ENCODE data around the gene OR2C1.

Gene OR2C1

DNA sequence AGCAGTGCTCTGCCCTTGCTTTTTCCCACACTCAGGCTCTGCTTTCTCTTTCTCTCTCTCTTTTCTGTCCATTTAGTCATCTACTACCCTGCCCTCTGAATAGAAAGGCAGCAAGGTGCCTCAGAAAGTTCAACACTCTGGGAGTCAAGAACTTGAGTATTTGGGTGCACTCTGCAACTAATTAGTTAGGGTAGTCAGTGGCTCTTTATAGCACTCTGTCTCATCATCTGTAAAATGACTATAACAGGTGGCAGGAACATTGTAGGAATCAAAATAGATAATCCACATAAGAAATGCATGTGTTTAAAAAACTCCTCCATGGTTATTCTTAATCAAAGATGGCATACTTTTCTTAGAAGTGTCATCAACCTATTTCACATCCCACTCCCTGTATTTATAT lies 7.2 kb downstream of the OR2C1 start:
- Histone ChIP-seq H3K4me3 (no peak overlapping the region), H3K9me3 (no peaks in the 10 kb centered on the region; the same call in 1 of the 2 replicates), H3K27me3 (ENCODE audit: low read depth) (peaks cover 6% of the 10 kb centered on the region), H3K4me1 (no peaks in the 10 kb centered on the region), H3K36me3 (replicated peaks) (no peaks in the 10 kb centered on the region)
- DNase-seq (ENCODE audit: low spot score in 2 of 2) = no peak
- in situ Hi-C loops (cut with MboI; ENCODE audit: low sequenced_read_pairs) = no loop called here

- no peaks in the 10 kb centered on the region for H3K4me1 ChIP-seq
- H3K4me3 ChIP-seq = no peak overlapping the region
- in situ Hi-C loops (cut with MboI; ENCODE audit: low sequenced_read_pairs) = no loop called here
- peaks cover 6% of the 10 kb centered on the region for H3K27me3 ChIP-seq (ENCODE audit: low read depth)
- DNase-seq (ENCODE audit: low spot score in 2 of 2) = no peak
- no peaks in the 10 kb centered on the region for H3K36me3 ChIP-seq (replicated peaks)
- H3K9me3 ChIP-seq = no peaks in the 10 kb centered on the region; the same call in 1 of the 2 replicates
These were observed 8.1 kb downstream of the OR2C1 start for GRCh38 chr16:3363793-3364192.

- in situ Hi-C loops (cut with MboI; ENCODE audit: low sequenced_read_pairs) = no loop called here
- no peak for DNase-seq (ENCODE audit: low spot score in 2 of 2)
- Histone ChIP-seq H3K4me3 (no peak overlapping the region), H3K27me3 (ENCODE audit: low read depth) (peaks cover 6% of the 10 kb centered on the region), H3K9me3 (no peaks in the 10 kb centered on the region; the same call in 1 of the 2 replicates), H3K4me1 (no peaks in the 10 kb centered on the region), H3K36me3 (replicated peaks) (no peaks in the 10 kb centered on the region)
These were observed 9.2 kb downstream of the OR2C1 start for GRCh38 chr16:3364774-3365427.

- in situ Hi-C loops (cut with MboI; ENCODE audit: low sequenced_read_pairs) = no loop called here
- H3K4me1 ChIP-seq = no peaks in the 10 kb centered on the region
- H3K4me3 ChIP-seq = no peak overlapping the region
- no peaks in the 10 kb centered on the region; the same call in 1 of the 2 replicates for H3K9me3 ChIP-seq
- no peaks in the 10 kb centered on the region for H3K36me3 ChIP-seq (replicated peaks)
- H3K27me3 ChIP-seq (ENCODE audit: low read depth) = no peaks in the 10 kb centered on the region
- DNase-seq (ENCODE audit: low spot score in 2 of 2) = no peak
These were observed 13.4 kb downstream of the OR2C1 start for GRCh38 chr16:3369073-3369472.

DNA sequence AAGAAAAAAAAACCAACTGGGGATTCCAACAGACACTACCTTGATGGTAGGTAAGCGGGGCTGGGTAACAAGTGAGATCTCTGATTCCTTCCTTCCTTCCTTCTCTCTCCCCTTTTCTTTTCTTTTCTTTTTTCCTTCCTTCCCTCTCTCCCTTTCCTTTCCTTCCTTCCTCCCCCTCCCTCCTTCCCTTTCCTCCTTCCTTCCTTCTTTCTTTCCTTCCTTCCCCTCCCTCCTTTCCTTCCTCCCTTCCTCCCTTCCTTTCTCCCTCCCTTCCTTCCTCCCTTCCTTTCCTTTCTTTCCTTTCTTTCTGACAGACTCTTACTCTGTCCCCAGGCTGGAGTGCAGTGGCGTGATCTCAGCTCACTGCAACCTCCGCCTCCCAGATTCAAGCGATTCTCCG lies 20.0 kb downstream of the OR2C1 start:
- Histone ChIP-seq H3K4me3 (no peak overlapping the region), H3K36me3 (replicated peaks) (no peaks in the 10 kb centered on the region), H3K27me3 (ENCODE audit: low read depth) (no peaks in the 10 kb centered on the region), H3K9me3 (0 out of 2 replicates have a peak, but pooled peaks cover 2% of the 10 kb centered on the region), H3K4me1 (no peaks in the 10 kb centered on the region)
- in situ Hi-C loops (cut with MboI; ENCODE audit: low sequenced_read_pairs) = no loop called here
- no peak for DNase-seq (ENCODE audit: low spot score in 2 of 2)

DNA sequence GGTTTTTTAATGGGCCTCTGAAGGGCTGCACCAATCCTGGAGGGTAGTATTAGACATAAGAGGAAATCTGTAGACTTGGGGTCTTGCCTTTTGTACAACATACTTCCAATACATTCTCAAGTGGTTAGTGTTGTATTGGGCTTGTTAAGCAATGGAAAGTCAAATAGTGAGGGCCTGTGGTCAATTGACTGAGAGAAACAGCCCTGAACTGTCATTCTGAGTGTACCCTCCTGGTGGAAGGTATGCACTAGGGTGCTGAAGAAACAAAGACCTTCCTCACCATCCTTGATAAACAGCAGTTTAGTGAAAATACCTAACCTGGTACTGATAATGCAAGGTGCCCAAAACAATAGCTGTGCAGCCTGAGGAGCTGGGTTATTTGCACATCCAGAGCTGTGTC lies 22.2 kb downstream of the OR2C1 start:
- no peaks in the 10 kb centered on the region for H3K4me1 ChIP-seq
- no peak overlapping the region for H3K4me3 ChIP-seq
- peaks cover 9% of the 10 kb centered on the region for H3K9me3 ChIP-seq
- no peak for DNase-seq (ENCODE audit: low spot score in 2 of 2)
- no peaks in the 10 kb centered on the region for H3K27me3 ChIP-seq (ENCODE audit: low read depth)
- in situ Hi-C loops (cut with MboI; ENCODE audit: low sequenced_read_pairs) = no loop called here
- peaks cover 6% of the 10 kb centered on the region for H3K36me3 ChIP-seq (replicated peaks)

GRCh38 chr16:3383045-3383448 lies 27.4 kb downstream of the OR2C1 start:
- H3K4me1 ChIP-seq = no peaks in the 10 kb centered on the region
- peaks cover 22% of the 10 kb centered on the region for H3K9me3 ChIP-seq
- in situ Hi-C loops (cut with MboI; ENCODE audit: low sequenced_read_pairs) = no loop called here
- H3K4me3 ChIP-seq = no peak overlapping the region
- DNase-seq (ENCODE audit: low spot score in 2 of 2) = no peak
- peaks cover 33% of the 10 kb centered on the region for H3K36me3 ChIP-seq (replicated peaks)
- no peaks in the 10 kb centered on the region for H3K27me3 ChIP-seq (ENCODE audit: low read depth)

DNA sequence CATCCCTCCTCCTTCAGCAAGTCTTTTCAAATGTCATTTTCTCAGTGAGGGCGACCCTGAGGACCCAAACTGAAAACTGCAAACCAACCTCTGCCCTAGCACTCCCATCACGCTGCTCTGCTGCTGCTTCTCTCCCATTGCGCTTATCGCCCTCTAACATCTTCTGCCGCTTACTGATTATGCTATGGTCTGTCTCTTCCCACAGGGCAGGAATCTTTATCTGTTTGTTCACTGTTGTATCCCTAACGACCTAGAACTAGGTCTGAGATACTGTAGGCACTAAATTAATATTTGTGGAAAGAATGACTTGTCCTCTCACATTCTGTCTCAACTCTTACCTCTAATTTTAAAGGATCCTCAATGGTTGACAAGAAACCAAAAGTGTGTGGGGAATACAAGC lies 32.6 kb downstream of the OR2C1 start:
- Histone ChIP-seq H3K9me3 (peaks cover 11% of the 10 kb centered on the region), H3K4me1 (no peaks in the 10 kb centered on the region), H3K27me3 (ENCODE audit: low read depth) (no peaks in the 10 kb centered on the region), H3K36me3 (replicated peaks) (peaks cover 49% of the 10 kb centered on the region), H3K4me3 (no peak overlapping the region)
- no peak for DNase-seq (ENCODE audit: low spot score in 2 of 2)
- in situ Hi-C loops (cut with MboI; ENCODE audit: low sequenced_read_pairs) = no loop called here

GRCh38 chr16:3389663-3390338 lies 34.1 kb downstream of the OR2C1 start:
- in situ Hi-C loops (cut with MboI; ENCODE audit: low sequenced_read_pairs) = no loop called here
- Histone ChIP-seq H3K4me3 (no peak overlapping the region), H3K4me1 (no peaks in the 10 kb centered on the region), H3K36me3 (replicated peaks) (peaks cover 42% of the 10 kb centered on the region), H3K27me3 (ENCODE audit: low read depth) (no peaks in the 10 kb centered on the region), H3K9me3 (peaks cover 5% of the 10 kb centered on the region)
- no peak for DNase-seq (ENCODE audit: low spot score in 2 of 2)

DNA sequence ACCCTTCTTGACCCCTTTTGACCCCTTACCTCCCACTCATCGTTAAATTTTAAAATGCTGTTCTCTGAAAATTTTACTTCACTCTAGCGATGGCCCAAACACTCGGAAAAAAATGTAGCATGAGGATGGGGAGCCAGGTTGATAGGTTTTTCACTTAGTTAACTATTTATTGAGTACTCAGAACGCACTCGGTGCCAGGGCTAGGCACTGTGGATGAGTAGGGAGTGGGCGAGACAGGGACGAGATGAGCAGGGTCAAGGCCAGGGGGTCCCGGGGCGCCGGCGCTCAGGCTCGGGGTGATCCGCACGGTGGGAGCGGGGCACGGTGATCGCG lies 44.7 kb downstream of the OR2C1 start:
- H3K27me3 ChIP-seq (ENCODE audit: low read depth) = no peaks in the 10 kb centered on the region
- in situ Hi-C loops (cut with MboI; ENCODE audit: low sequenced_read_pairs) = no loop called here
- peaks cover 4% of the 10 kb centered on the region for H3K4me1 ChIP-seq
- peaks cover 40% of the 10 kb centered on the region for H3K36me3 ChIP-seq (replicated peaks)
- peak overlapping the region; percentile 79 for H3K4me3 ChIP-seq
- DNase-seq (ENCODE audit: low spot score in 2 of 2) = no peak
- H3K9me3 ChIP-seq = 0 out of 2 replicates have a peak, but pooled peaks cover 3% of the 10 kb centered on the region

GRCh38 chr16:3400779-3401688 lies 45.3 kb downstream of the OR2C1 start, which contains the start of the genes ZNF174 and ZSCAN32:
TSS of gene ZNF174 (plus strand) at chr16:3401215. CDS start at chr16:3402005, 790 bp downstream.
TSS of gene ZSCAN32 (minus strand) at chr16:3401004. CDS start at chr16:3397557, 3,447 bp downstream.
- DNase-seq (ENCODE audit: low spot score in 2 of 2) = peak; percentile 97 to 99
- peaks cover 41% of the 10 kb centered on the region for H3K36me3 ChIP-seq (replicated peaks)
- peaks cover 4% of the 10 kb centered on the region for H3K4me1 ChIP-seq
- peaks cover 7% of the 10 kb centered on the region for H3K9me3 ChIP-seq
- in situ Hi-C loops (cut with MboI; ENCODE audit: low sequenced_read_pairs) = no loop called here
- H3K27me3 ChIP-seq (ENCODE audit: low read depth) = no peaks in the 10 kb centered on the region
- H3K4me3 ChIP-seq = peak within 1 kb of the TSS; percentile 79

- H3K27me3 ChIP-seq (ENCODE audit: low read depth) = no peaks in the 10 kb centered on the region
- peaks cover 42% of the 10 kb centered on the region for H3K36me3 ChIP-seq (replicated peaks)
- in situ Hi-C loops (cut with MboI; ENCODE audit: low sequenced_read_pairs) = no loop called here
- peaks cover 9% of the 10 kb centered on the region for H3K9me3 ChIP-seq
- peaks cover 4% of the 10 kb centered on the region for H3K4me1 ChIP-seq
- peak in 1 of 2 experiments; percentile 33 for DNase-seq (ENCODE audit: low spot score in 2 of 2)
- H3K4me3 ChIP-seq = peak overlapping the region; percentile 79
These were observed 46.2 kb downstream of the OR2C1 start for GRCh38 chr16:3401719-3402397.

Data from HAP-1 (cell line).